GM13976 (cell line): ENCODE results near the gene NAT8L.

Experiments used
- DNase-seq: peaks from one replicate; pipeline ENCODE4 v3.0.0; 2012; ENCODE audit warnings: low spot score
- CTCF ChIP-seq: IDR thresholded peaks from 2 replicates; pipeline ENCODE4 v1.5.1; 2012; ENCODE audit warnings: borderline replicate concordance, mild to moderate bottlenecking; ENCODE audit not compliant: insufficient read depth; ENCODE audit errors: extremely low read depth, missing control alignments, control extremely low read depth
- in situ Hi-C: fragments of 300-500 bp; cut with MboI; formaldehyde crosslinking; loops from one replicate; pipeline ENCODE4 v1.12.0; 2022; ENCODE audit warnings: low sequenced_read_pairs, mixed read lengths, inconsistent platforms; ENCODE audit not compliant: unreplicated experiment

Gene NAT8L

GRCh38 chr4:2046031-2046961 is 12.8 kb upstream of the NAT8L start:
- TF ChIP-seq CTCF = no peak
- in situ Hi-C loops = no loop called here
- peak; percentile 36 for DNase-seq

- in situ Hi-C loops = no loop called here
- peak; percentile 15 for DNase-seq
- no peak for TF ChIP-seq CTCF
These were observed 12.0 kb upstream of the NAT8L start for GRCh38 chr4:2047031-2047660.

- DNase-seq = no peak
- TF ChIP-seq CTCF = no peak
- in situ Hi-C loops = no loop called here
These were observed 11.1 kb upstream of the NAT8L start for GRCh38 chr4:2047781-2048581.

- DNase-seq = no peak
These were observed 10.3 kb upstream of the NAT8L start for GRCh38 chr4:2048831-2049230.

GRCh38 chr4:2049381-2049780 is 9.7 kb upstream of the NAT8L start:
- in situ Hi-C loops = no loop called here

More at GRCh38 chr4:2048831-2049230, 10.3 kb upstream of the NAT8L start:
- in situ Hi-C loops = no loop called here
- TF ChIP-seq CTCF = no peak

More at GRCh38 chr4:2049381-2049780, 9.7 kb upstream of the NAT8L start:
- DNase-seq = no peak
- TF ChIP-seq CTCF = no peak
